Ishikawa (cell line): ENCODE results near the gene VIM.

Source experiments
- EP300 ChIP-seq: IDR thresholded peaks from 2 replicates; pipeline ENCODE4 v1.6.1; 2012; ENCODE audit warnings: borderline replicate concordance
- FOXM1 ChIP-seq: IDR thresholded peaks from 2 replicates; pipeline ENCODE4 v1.6.1; 2012; ENCODE audit warnings: low read depth, borderline replicate concordance
- NFIC ChIP-seq: IDR thresholded peaks from 2 replicates; pipeline ENCODE4 v1.6.1; 2012
- RAD21 ChIP-seq: IDR thresholded peaks from 2 replicates; pipeline ENCODE4 v1.6.1; 2012; ENCODE audit warnings: low read depth
- TAF1 ChIP-seq: IDR thresholded peaks from 2 replicates; pipeline ENCODE4 v1.6.1; 2012; ENCODE audit warnings: low read depth, mild to moderate bottlenecking
- YY1 ChIP-seq: IDR thresholded peaks from 2 replicates; pipeline ENCODE4 v1.6.1; 2012; ENCODE audit warnings: low read depth

DNA sequence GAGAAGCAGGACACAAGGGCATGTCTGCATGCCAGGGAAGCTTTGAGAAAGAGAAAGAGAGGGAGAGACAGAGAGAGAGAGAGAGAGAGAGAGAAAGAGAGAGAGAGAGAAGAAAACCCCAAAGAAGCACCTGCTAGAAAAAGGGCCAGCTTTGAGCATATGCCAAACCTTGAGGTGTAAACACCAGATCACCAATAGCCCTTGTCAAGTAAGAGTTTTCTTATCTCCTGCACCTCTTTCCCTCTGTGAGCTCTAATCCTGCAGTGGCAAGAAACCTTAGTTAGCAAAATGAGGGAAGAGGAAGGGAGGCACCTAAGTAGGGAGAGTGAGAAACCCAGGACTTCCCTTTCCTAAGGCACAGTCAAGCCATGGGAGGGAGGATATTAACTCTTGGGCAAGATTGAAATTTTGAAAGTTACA lies 15.2 kb upstream of the VIM start:
- no peak for TF ChIP-seq NFIC
- no peak for TF ChIP-seq YY1
- TF ChIP-seq EP300: no peak
- TF ChIP-seq TAF1: no peak
- TF ChIP-seq FOXM1: no peak
- no peak for TF ChIP-seq RAD21
